ENCODE data around the gene PDZRN3. TPM values are rescaled to one million over a fixed set of nuclear protein-coding genes. Genes with fewer than 3 reads are reported as not detected.
"Not testable (repeated sequence)": the region's sequence is repeated elsewhere in the genome, so short reads cannot be mapped to it uniquely, and the experiment has no call there.

The PDZRN3 gene
- total and polyA plus RNA-seq, 3 donors from 2014 or later, result 15.8 to 30.8 (median 23.1) TPM

DNA sequence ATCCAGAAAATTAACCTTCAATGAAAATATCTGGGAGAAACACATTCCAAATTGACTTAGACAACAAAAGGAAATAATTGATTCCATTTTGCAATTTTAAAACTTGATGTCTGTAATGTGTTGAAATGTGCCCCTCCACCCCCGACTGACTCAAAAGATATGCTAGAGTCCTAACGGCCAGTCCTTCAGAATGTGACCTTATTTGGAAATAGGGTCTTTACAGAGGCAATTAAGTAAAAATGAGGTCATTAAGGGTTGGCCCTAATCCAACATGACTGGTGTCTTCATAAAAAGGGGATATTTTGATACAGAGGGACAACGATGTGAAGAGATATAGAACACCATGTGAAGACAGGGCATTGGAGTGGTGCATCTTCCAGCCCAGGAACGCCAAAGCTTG lies 153.9 kb downstream of the PDZRN3 start:
- intact Hi-C loops (cut with DNase I; ENCODE audit: low total_unique reads), result no loop called here
- Histone ChIP-seq H3K27me3 (no peaks in the 10 kb centered on the region), H3K4me1 (no peaks in the 10 kb centered on the region), H3K9me3 (no peaks in the 10 kb centered on the region), H3K4me3 (no peak overlapping the region), H3K36me3 (ENCODE audit: low read depth, missing control alignments) (no peaks in the 10 kb centered on the region), H3K27ac (no peak overlapping the region)
- DNase-seq, result no peak
- no peak for TF ChIP-seq POLR2A (IDR thresholded peaks at IDR 0.05)
- TF ChIP-seq, protein P1, sequence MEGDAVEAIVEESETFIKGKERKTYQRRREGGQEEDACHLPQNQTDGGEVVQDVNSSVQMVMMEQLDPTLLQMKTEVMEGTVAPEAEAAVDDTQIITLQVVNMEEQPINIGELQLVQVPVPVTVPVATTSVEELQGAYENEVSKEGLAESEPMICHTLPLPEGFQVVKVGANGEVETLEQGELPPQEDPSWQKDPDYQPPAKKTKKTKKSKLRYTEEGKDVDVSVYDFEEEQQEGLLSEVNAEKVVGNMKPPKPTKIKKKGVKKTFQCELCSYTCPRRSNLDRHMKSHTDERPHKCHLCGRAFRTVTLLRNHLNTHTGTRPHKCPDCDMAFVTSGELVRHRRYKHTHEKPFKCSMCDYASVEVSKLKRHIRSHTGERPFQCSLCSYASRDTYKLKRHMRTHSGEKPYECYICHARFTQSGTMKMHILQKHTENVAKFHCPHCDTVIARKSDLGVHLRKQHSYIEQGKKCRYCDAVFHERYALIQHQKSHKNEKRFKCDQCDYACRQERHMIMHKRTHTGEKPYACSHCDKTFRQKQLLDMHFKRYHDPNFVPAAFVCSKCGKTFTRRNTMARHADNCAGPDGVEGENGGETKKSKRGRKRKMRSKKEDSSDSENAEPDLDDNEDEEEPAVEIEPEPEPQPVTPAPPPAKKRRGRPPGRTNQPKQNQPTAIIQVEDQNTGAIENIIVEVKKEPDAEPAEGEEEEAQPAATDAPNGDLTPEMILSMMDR (IDR thresholded peaks at IDR 0.05), result no peak
- 74 to 80% methylated on average over 4 of the region's 4 CpGs for WGBS, 2 donors

DNA sequence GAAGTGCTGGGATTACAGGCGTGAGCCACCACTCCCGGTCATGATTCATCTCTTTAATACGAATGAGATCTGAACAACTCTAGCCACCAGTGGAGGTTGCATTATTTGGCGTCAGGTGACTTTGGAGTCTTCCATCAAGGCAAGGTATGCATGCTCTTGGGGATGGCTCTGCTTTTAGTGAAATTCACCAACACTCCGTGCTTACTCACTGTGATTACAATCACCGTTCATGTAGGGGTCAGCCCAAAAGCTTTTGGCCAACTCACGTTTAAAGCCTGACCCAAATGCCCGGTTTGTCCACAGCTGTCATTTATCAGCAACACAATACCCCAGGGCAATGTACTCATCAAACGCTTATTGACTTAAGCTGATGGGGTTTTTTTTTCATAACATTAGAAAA lies 155.4 kb downstream of the PDZRN3 start:
- no peaks in the 10 kb centered on the region for H3K27me3 ChIP-seq
- no peak overlapping the region for H3K27ac ChIP-seq
- intact Hi-C loops (cut with DNase I; ENCODE audit: low total_unique reads), result no loop called here
- H3K4me1 ChIP-seq, result no peaks in the 10 kb centered on the region
- H3K9me3 ChIP-seq, result no peaks in the 10 kb centered on the region
- 91 to 96% methylated on average over 9 of the region's 9 CpGs for WGBS, 2 donors
- no peak for DNase-seq
- no peak overlapping the region for H3K4me3 ChIP-seq
- no peak for TF ChIP-seq POLR2A (IDR thresholded peaks at IDR 0.05)
- TF ChIP-seq, protein P1 (IDR thresholded peaks at IDR 0.05), result no peak
- H3K36me3 ChIP-seq (ENCODE audit: low read depth, missing control alignments), result no peaks in the 10 kb centered on the region

DNA sequence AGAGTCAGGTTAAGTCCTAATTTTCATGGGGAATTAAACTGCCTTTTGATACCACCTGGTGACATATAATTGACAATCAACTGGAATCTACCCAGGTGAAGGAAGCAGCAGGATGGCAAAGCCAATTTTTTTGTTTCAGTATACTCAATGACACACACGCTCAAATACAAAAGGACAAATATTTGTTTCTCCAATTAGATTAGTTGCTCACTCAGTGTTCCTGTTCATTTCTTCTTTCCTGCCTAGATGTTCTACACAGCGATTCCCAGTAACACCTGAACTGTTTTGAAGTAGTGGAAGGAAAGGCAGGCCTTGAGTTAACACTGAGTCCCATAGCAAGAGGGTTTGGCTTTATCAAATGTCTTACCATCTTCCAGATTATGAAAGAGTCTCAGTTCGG lies 157.5 kb downstream of the PDZRN3 start:
- H3K4me1 ChIP-seq, result no peaks in the 10 kb centered on the region
- no peaks in the 10 kb centered on the region for H3K36me3 ChIP-seq (ENCODE audit: low read depth, missing control alignments)
- no peak overlapping the region for H3K27ac ChIP-seq
- TF ChIP-seq, protein P1 (IDR thresholded peaks at IDR 0.05), result no peak
- no peak for TF ChIP-seq POLR2A (IDR thresholded peaks at IDR 0.05)
- H3K4me3 ChIP-seq, result no peak overlapping the region
- WGBS, 2 donors, result 64 to 73% methylated on average over 3 of the region's 3 CpGs
- no peaks in the 10 kb centered on the region for H3K9me3 ChIP-seq
- intact Hi-C loops (cut with DNase I; ENCODE audit: low total_unique reads), result no loop called here
- no peaks in the 10 kb centered on the region for H3K27me3 ChIP-seq
- DNase-seq, result no peak

- no peak for DNase-seq
- Histone ChIP-seq H3K27me3 (no peaks in the 10 kb centered on the region), H3K36me3 (ENCODE audit: low read depth, missing control alignments) (no peaks in the 10 kb centered on the region), H3K4me1 (no peaks in the 10 kb centered on the region), H3K9me3 (no peaks in the 10 kb centered on the region), H3K4me3 (no peak overlapping the region), H3K27ac (no peak overlapping the region)
- WGBS, 2 donors, result 75 to 76% methylated on average over 2 of the region's 2 CpGs
- TF ChIP-seq, protein P1 (IDR thresholded peaks at IDR 0.05), result no peak
- intact Hi-C loops (cut with DNase I; ENCODE audit: low total_unique reads), result no loop called here
These were observed 158.8 kb downstream of the PDZRN3 start for GRCh38 chr3:73465926-73466325.

DNA sequence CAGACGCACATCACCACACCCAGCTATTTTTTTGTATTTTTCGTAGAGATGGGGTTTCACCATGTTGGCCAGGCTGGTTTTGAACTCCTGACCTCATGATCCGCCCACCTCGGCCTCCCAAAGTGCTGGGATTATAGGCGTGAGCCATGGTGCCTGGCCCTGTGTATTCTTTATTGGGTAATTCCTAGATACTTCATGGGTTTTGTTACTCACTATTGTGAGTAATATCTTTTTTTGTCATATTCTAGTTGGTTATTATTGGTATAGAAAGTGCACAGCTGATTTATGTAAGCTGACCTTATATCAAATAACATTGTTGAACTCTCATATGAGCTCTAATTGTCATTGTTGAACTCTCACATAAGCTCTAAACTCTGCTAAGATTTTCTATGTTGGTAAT lies 160.6 kb downstream of the PDZRN3 start:
- H3K9me3 ChIP-seq; H3K4me1 ChIP-seq; DNase-seq; H3K4me3 ChIP-seq; H3K36me3 ChIP-seq (ENCODE audit: low read depth, missing control alignments); H3K27ac ChIP-seq; H3K27me3 ChIP-seq; intact Hi-C loops (cut with DNase I; ENCODE audit: low total_unique reads): not testable (repeated sequence)
- 92 to 97% methylated on average over 5 of the region's 5 CpGs for WGBS, 2 donors
